GM19468 (cell line): ENCODE data around the gene NCBP2.
"Not testable (repeated sequence)": the region's sequence is repeated elsewhere in the genome, so short reads cannot be mapped to it uniquely, and the experiment has no call there.

Source experiments
- ATAC-seq: cut with Tn5 transposase; IDR thresholded peaks from one replicate; pipeline ENCODE4 v1.9.1; 2021; ENCODE audit warnings: mild to moderate bottlenecking, moderate library complexity, moderate number of reproducible peaks; ENCODE audit not compliant: unreplicated experiment; ENCODE audit errors: extremely low read depth

The NCBP2 gene

GRCh38 chr3:196944037-196944790 is 1.9 kb upstream of the NCBP2 start:
- ATAC-seq, result not testable (repeated sequence)

- ATAC-seq, result no peak
Measured at GRCh38 chr3:196942915-196943277, 568 bp upstream of the NCBP2 start.

- ATAC-seq, result no peak
Measured at GRCh38 chr3:196941729-196942225, 551 bp downstream of the NCBP2 start.

- no peak for ATAC-seq
Measured at GRCh38 chr3:196938576-196938975, 3.8 kb downstream of the NCBP2 start.

GRCh38 chr3:196938124-196938523 is 4.2 kb downstream of the NCBP2 start:
- ATAC-seq, result no peak

GRCh38 chr3:196936288-196936687 is 6.0 kb downstream of the NCBP2 start:
- no peak for ATAC-seq

GRCh38 chr3:196932600-196932999 is 9.7 kb downstream of the NCBP2 start:
- ATAC-seq, result no peak

GRCh38 chr3:196931828-196932587 is 10.3 kb downstream of the NCBP2 start:
- no peak for ATAC-seq

GRCh38 chr3:196931157-196931556 is 11.2 kb downstream of the NCBP2 start:
- no peak for ATAC-seq

- ATAC-seq, result no peak
Measured at GRCh38 chr3:196927571-196928453, 14.5 kb downstream of the NCBP2 start.

- ATAC-seq, result no peak
Measured at GRCh38 chr3:196920733-196921132, 21.6 kb downstream of the NCBP2 start.

GRCh38 chr3:196918968-196919367 is 23.4 kb downstream of the NCBP2 start:
- no peak for ATAC-seq

- no peak for ATAC-seq
Measured at GRCh38 chr3:196916995-196917394, 25.3 kb downstream of the NCBP2 start.

GRCh38 chr3:196916221-196916620 is 26.1 kb downstream of the NCBP2 start:
- no peak for ATAC-seq

- no peak for ATAC-seq
Measured at GRCh38 chr3:196915375-196915774, 27.0 kb downstream of the NCBP2 start.

- no peak for ATAC-seq
Measured at GRCh38 chr3:196914866-196915265, 27.5 kb downstream of the NCBP2 start.

- no peak for ATAC-seq
Measured at GRCh38 chr3:196903740-196904139, 38.6 kb downstream of the NCBP2 start.

- ATAC-seq, result no peak
Measured at GRCh38 chr3:196902296-196902695, 40.0 kb downstream of the NCBP2 start.

GRCh38 chr3:196901768-196902167 is 40.6 kb downstream of the NCBP2 start:
- ATAC-seq, result no peak

- no peak for ATAC-seq
Measured at GRCh38 chr3:196896229-196896628, 46.1 kb downstream of the NCBP2 start.
